Bronchial epithelial cell (primary cell): ENCODE data around the gene WDR7. TPM values are rescaled to one million over a fixed set of nuclear protein-coding genes. Genes with fewer than 3 reads are reported as not detected.

Experiments used
- DNase-seq: peaks from one replicate; pipeline ENCODE4 v3.0.0-alpha.2; 2010; ENCODE audit warnings: low read depth
- FAIRE-seq: peaks from 2 replicates; lab custom pipeline; 2011; peaks lifted over from hg19 to GRCh38; lab: Jason Lieb, UNC
- H3K27me3 ChIP-seq: 2 replicates; pipeline ENCODE4 v1.5.1; 2011; ENCODE audit warnings: low read length; ENCODE audit not compliant: control insufficient read depth, insufficient read depth
- H3K36me3 ChIP-seq: 2 replicates; pipeline ENCODE4 v1.5.1; 2011; ENCODE audit warnings: low read length; ENCODE audit not compliant: control insufficient read depth, insufficient read depth
- H3K4me3 ChIP-seq: 2 replicates; pipeline ENCODE4 v1.5.1; 2011; ENCODE audit warnings: mild to moderate bottlenecking, low read depth, low read length, control low read depth
- CTCF ChIP-seq: IDR thresholded peaks from 2 replicates; pipeline ENCODE4 v1.5.1; 2011; ENCODE audit warnings: mild to moderate bottlenecking, moderate library complexity, low read length, control low read depth, inconsistent platforms; ENCODE audit not compliant: insufficient read depth, severe bottlenecking
- total RNA-seq: library from RNA; depleted of rRNA; stranded (reverse); fragments of >200 nt; gene quantifications from 2 replicates; pipeline ENCODE4 v1.2.1, GENCODE V29; 2014

Gene WDR7
- total RNA-seq, 1 donor from 2014 or later, result 14.5 TPM

GRCh38 chr18:56659111-56659510 lies 8.0 kb downstream of the WDR7 start:
- FAIRE-seq (no peak), DNase-seq (no peak)
- no peak for TF ChIP-seq CTCF
- no peaks in the 10 kb centered on the region for H3K36me3 ChIP-seq
- no peak overlapping the region for H3K4me3 ChIP-seq
- H3K27me3 ChIP-seq, result no peaks in the 10 kb centered on the region

GRCh38 chr18:56660655-56661054 lies 9.5 kb downstream of the WDR7 start:
- Histone ChIP-seq H3K27me3 (no peaks in the 10 kb centered on the region), H3K4me3 (no peak overlapping the region), H3K36me3 (no peaks in the 10 kb centered on the region)
- no peak for FAIRE-seq
- TF ChIP-seq CTCF, result no peak
- no peak for DNase-seq

GRCh38 chr18:56661360-56662062 lies 10.4 kb downstream of the WDR7 start:
- FAIRE-seq, result no peak
- H3K27me3 ChIP-seq, result no peaks in the 10 kb centered on the region

GRCh38 chr18:56662063-56662408 lies 10.9 kb downstream of the WDR7 start:
- DNase-seq, result no peak
- Histone ChIP-seq H3K27me3 (no peaks in the 10 kb centered on the region), H3K36me3 (no peaks in the 10 kb centered on the region), H3K4me3 (no peak overlapping the region)
- TF ChIP-seq CTCF, result no peak
- FAIRE-seq, result no peak

More at GRCh38 chr18:56661360-56662062, 10.4 kb downstream of the WDR7 start:
- TF ChIP-seq CTCF, result no peak
- DNase-seq, result no peak
- H3K36me3 ChIP-seq, result no peaks in the 10 kb centered on the region
- H3K4me3 ChIP-seq, result no peak overlapping the region

GRCh38 chr18:56662502-56662901 lies 11.3 kb downstream of the WDR7 start:
- Histone ChIP-seq H3K36me3 (no peaks in the 10 kb centered on the region), H3K27me3 (no peaks in the 10 kb centered on the region), H3K4me3 (no peak overlapping the region)
- DNase-seq (no peak), FAIRE-seq (no peak)
- TF ChIP-seq CTCF, result no peak

- TF ChIP-seq CTCF, result no peak
- Histone ChIP-seq H3K4me3 (no peak overlapping the region), H3K27me3 (no peaks in the 10 kb centered on the region), H3K36me3 (no peaks in the 10 kb centered on the region)
- FAIRE-seq (no peak), DNase-seq (no peak)
Observed at GRCh38 chr18:56662902-56663301, 11.7 kb downstream of the WDR7 start.
